PC-9 (cell line): Measurements from ENCODE around the gene ELK3. TPM values are rescaled to one million over a fixed set of nuclear protein-coding genes. Genes with fewer than 3 reads are reported as not detected.

Experiments used
- BruUV-seq: library from RNA; stranded (reverse); fragments of 400-500 nt; replicated peaks from 2 replicates; lab custom pipeline; 2021; lab: Mats Ljungman, UMichigan
- CTCF ChIA-PET: fragments of 300-600 bp; sonication (Branson Sonifier 250); formaldehyde crosslinking; loops from one replicate; lab custom pipeline; 2022; ENCODE audit warnings: antibody characterized with exemption; lab: Charles Lee
- POLR2A ChIA-PET: fragments of 300-600 bp; sonication (Branson Sonifier 250); formaldehyde crosslinking; loops from one replicate; lab custom pipeline; 2022; ENCODE audit warnings: antibody characterized with exemption; ENCODE audit not compliant: unreplicated experiment; lab: Charles Lee
- DNase-seq, 2 experiments: peaks; one replicate each; pipeline versions ENCODE4 v3.0.0 to v3.0.0-alpha.2; 2015 to 2022; ENCODE audit warnings: mixed read lengths in 1 of 2
- H2AFZ ChIP-seq: fragments of 200-600 bp; sonication (generic); 2 replicates; pipeline ENCODE4 v1.8.1; 2017; ENCODE audit warnings: antibody characterized with exemption
- H3F3A ChIP-seq: fragments of 200-600 bp; sonication (generic); 2 replicates; pipeline ENCODE4 v1.8.1; 2017; ENCODE audit warnings: antibody characterized with exemption, mild to moderate bottlenecking, low read depth; ENCODE audit not compliant: insufficient read depth
- H3K27ac ChIP-seq: fragments of 200-600 bp; sonication (generic); 2 replicates; pipeline ENCODE4 v1.6.1; 2016; ENCODE audit warnings: mixed run types
- H3K27me3 ChIP-seq: fragments of 200-600 bp; sonication (generic); 2 replicates; pipeline ENCODE4 v1.6.1; 2016; ENCODE audit warnings: low read depth, mixed run types; ENCODE audit not compliant: insufficient read depth
- H3K36me3 ChIP-seq: fragments of 200-600 bp; sonication (generic); 2 replicates; pipeline ENCODE4 v1.6.1; 2016; ENCODE audit warnings: low read depth, mixed run types
- H3K4me1 ChIP-seq: fragments of 200-600 bp; sonication (generic); replicated peaks from 2 replicates; pipeline ENCODE4 v1.6.1; 2016; ENCODE audit warnings: mixed run types; ENCODE audit not compliant: insufficient read depth
- H3K4me2 ChIP-seq: fragments of 200-600 bp; sonication (generic); 2 replicates; pipeline ENCODE4 v1.6.1; 2017; ENCODE audit warnings: mixed run types
- H3K4me3 ChIP-seq: fragments of 200-600 bp; sonication (generic); 2 replicates; pipeline ENCODE4 v1.6.1; 2016; ENCODE audit warnings: mixed run types
- H3K79me2 ChIP-seq: fragments of 200-600 bp; sonication (generic); 2 replicates; pipeline ENCODE4 v1.6.1; 2017; ENCODE audit warnings: low read depth, mixed run types
- H3K9me2 ChIP-seq: fragments of 200-600 bp; sonication (generic); 2 replicates; pipeline ENCODE4 v1.8.1; 2017; ENCODE audit warnings: mild to moderate bottlenecking; ENCODE audit not compliant: insufficient read depth
- H3K9me3 ChIP-seq: fragments of 200-600 bp; sonication (generic); 2 replicates; pipeline ENCODE4 v1.8.1; 2016; ENCODE audit warnings: low read depth; ENCODE audit not compliant: insufficient read depth
- H4K20me1 ChIP-seq: fragments of 200-600 bp; sonication (generic); 2 replicates; pipeline ENCODE4 v1.8.1; 2017; ENCODE audit not compliant: insufficient read depth
- CTCF ChIP-seq: fragments of 200-600 bp; sonication (generic); conservative IDR thresholded peaks from 2 replicates; pipeline ENCODE4 v1.6.1; 2017; ENCODE audit warnings: mixed run types, antibody characterized with exemption, mild to moderate bottlenecking, moderate library complexity
- EZH2 ChIP-seq: fragments of 200-600 bp; sonication (generic); IDR thresholded peaks from 2 replicates; pipeline ENCODE4 v1.8.0; 2017; ENCODE audit warnings: antibody characterized with exemption, low read depth
- intact Hi-C: fragments of 100-400 bp; cut with micrococcal nuclease; formaldehyde crosslinking; loops from one replicate; pipeline ENCODE4 v1.10.0; 2022; ENCODE audit not compliant: unreplicated experiment
- total RNA-seq: library from RNA; stranded (reverse); gene quantifications from 2 replicates; pipeline ENCODE4 v1.2.3, GENCODE V29; 2021

The ELK3 gene
- total RNA-seq, 1 experiment from 2014 or later, result 52.3 TPM

- Histone ChIP-seq H2AFZ (no peak overlapping the region), H3K9me3 (no peaks in the 10 kb centered on the region), H3K4me2 (no peak overlapping the region), H3K9me2 (no peaks in the 10 kb centered on the region), H3K4me3 (no peak overlapping the region), H3K36me3 (peaks cover 16% of the 10 kb centered on the region; the same call in 1 of the 2 replicates), H3K27me3 (no peaks in the 10 kb centered on the region), H4K20me1 (peaks cover 66% of the 10 kb centered on the region), H3K79me2 (peaks cover 90% of the 10 kb centered on the region), H3K27ac (no peak overlapping the region), H3F3A (peaks cover 4% of the 10 kb centered on the region), H3K4me1 (no peaks in the 10 kb centered on the region)
- no peak for DNase-seq
- ChIA-PET CTCF (no interaction called here), POLR2A (no interaction called here)
- TF ChIP-seq CTCF (no peak), EZH2 (no peak)
- intact Hi-C loops, result no loop called here
- BruUV-seq, result no TSS peak
These were observed 47.3 kb downstream of the ELK3 start for GRCh38 chr12:96241431-96241830.

- TF ChIP-seq EZH2, result no peak
- no peak for TF ChIP-seq CTCF
- Histone ChIP-seq H3K4me3 (no peak overlapping the region), H3K27ac (no peak overlapping the region), H3F3A (peaks cover 4% of the 10 kb centered on the region), H3K9me3 (no peaks in the 10 kb centered on the region), H2AFZ (no peak overlapping the region), H3K36me3 (peaks cover 20% of the 10 kb centered on the region; the same call in 1 of the 2 replicates), H3K4me1 (no peaks in the 10 kb centered on the region), H3K9me2 (no peaks in the 10 kb centered on the region), H3K79me2 (peaks cover 89% of the 10 kb centered on the region), H4K20me1 (peaks cover 63% of the 10 kb centered on the region), H3K27me3 (no peaks in the 10 kb centered on the region), H3K4me2 (no peak overlapping the region)
- ChIA-PET CTCF (no interaction called here), POLR2A (no interaction called here)
- no peak for DNase-seq
- intact Hi-C loops, result no loop called here
- no TSS peak for BruUV-seq
These were observed 47.7 kb downstream of the ELK3 start for GRCh38 chr12:96241846-96242256.

- DNase-seq, result no peak
- Histone ChIP-seq H3K79me2 (peaks cover 82% of the 10 kb centered on the region), H3K4me3 (no peak overlapping the region), H3F3A (peaks cover 4% of the 10 kb centered on the region), H3K9me3 (no peaks in the 10 kb centered on the region), H4K20me1 (peaks cover 56% of the 10 kb centered on the region), H3K36me3 (peaks cover 24% of the 10 kb centered on the region; the same call in 1 of the 2 replicates), H3K9me2 (no peaks in the 10 kb centered on the region), H3K27me3 (no peaks in the 10 kb centered on the region), H3K27ac (no peak overlapping the region), H2AFZ (no peak overlapping the region), H3K4me1 (no peaks in the 10 kb centered on the region), H3K4me2 (no peak overlapping the region)
- CTCF ChIA-PET, result no interaction called here
- POLR2A ChIA-PET, result no interaction called here
- no TSS peak for BruUV-seq
- no peak for TF ChIP-seq EZH2
- no peak for TF ChIP-seq CTCF
- intact Hi-C loops, result no loop called here
These were observed 48.4 kb downstream of the ELK3 start for GRCh38 chr12:96242597-96242996.
